ENCODE measurements around the gene SKIC3.

SKIC3 gene

GRCh38 chr5:95519151-95519550 is 35.6 kb downstream of the SKIC3 start:
- TF ChIP-seq, protein P1, sequence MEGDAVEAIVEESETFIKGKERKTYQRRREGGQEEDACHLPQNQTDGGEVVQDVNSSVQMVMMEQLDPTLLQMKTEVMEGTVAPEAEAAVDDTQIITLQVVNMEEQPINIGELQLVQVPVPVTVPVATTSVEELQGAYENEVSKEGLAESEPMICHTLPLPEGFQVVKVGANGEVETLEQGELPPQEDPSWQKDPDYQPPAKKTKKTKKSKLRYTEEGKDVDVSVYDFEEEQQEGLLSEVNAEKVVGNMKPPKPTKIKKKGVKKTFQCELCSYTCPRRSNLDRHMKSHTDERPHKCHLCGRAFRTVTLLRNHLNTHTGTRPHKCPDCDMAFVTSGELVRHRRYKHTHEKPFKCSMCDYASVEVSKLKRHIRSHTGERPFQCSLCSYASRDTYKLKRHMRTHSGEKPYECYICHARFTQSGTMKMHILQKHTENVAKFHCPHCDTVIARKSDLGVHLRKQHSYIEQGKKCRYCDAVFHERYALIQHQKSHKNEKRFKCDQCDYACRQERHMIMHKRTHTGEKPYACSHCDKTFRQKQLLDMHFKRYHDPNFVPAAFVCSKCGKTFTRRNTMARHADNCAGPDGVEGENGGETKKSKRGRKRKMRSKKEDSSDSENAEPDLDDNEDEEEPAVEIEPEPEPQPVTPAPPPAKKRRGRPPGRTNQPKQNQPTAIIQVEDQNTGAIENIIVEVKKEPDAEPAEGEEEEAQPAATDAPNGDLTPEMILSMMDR (IDR thresholded peaks at IDR 0.05; ENCODE audit: insufficient read depth, low read length, poor library complexity, severe bottlenecking) = no peak
- no peak overlapping the region for H3K4me3 ChIP-seq (replicated peaks; ENCODE audit: low read depth, low read length)
- H3K27me3 ChIP-seq (replicated peaks; ENCODE audit: control insufficient read depth, insufficient read depth, low read length) = no peaks in the 10 kb centered on the region
- DNase-seq (ENCODE audit: extremely low read depth, insufficient read length) = no peak
- peaks cover 3% of the 10 kb centered on the region for H3K36me3 ChIP-seq (ENCODE audit: control insufficient read depth, insufficient read depth, low read length)

- DNase-seq (ENCODE audit: extremely low read depth, insufficient read length) = no peak
- Histone ChIP-seq H3K4me3 (replicated peaks; ENCODE audit: low read depth, low read length) (no peak overlapping the region), H3K36me3 (ENCODE audit: control insufficient read depth, insufficient read depth, low read length) (peaks cover 3% of the 10 kb centered on the region), H3K27me3 (replicated peaks; ENCODE audit: control insufficient read depth, insufficient read depth, low read length) (no peaks in the 10 kb centered on the region)
- TF ChIP-seq, protein P1 (IDR thresholded peaks at IDR 0.05; ENCODE audit: insufficient read depth, low read length, poor library complexity, severe bottlenecking) = no peak
Measured at GRCh38 chr5:95518417-95518816, 36.4 kb downstream of the SKIC3 start.

DNA sequence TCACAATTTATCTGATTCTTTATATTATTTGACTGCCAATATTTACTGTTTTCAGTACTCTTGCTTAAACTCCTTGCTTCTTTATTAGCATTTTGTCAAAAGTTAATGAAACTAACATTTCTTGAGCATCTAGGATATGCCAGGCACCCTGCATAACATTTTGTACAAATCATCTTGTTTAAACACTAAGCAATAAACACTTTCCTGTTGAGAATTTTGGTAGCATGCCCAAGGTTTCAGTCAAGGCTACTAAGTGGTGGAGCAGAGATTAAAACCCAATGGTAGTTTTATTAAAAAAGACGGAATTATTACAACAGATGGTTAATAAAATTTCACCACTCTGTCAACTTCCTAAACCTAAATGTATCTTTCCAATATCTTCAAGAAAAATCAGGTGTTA is 43.2 kb downstream of the SKIC3 start:
- DNase-seq (ENCODE audit: extremely low read depth, insufficient read length) = no peak
- Histone ChIP-seq H3K27me3 (replicated peaks; ENCODE audit: control insufficient read depth, insufficient read depth, low read length) (no peaks in the 10 kb centered on the region), H3K4me3 (replicated peaks; ENCODE audit: low read depth, low read length) (no peak overlapping the region), H3K36me3 (ENCODE audit: control insufficient read depth, insufficient read depth, low read length) (peaks cover 3% of the 10 kb centered on the region)
- TF ChIP-seq, protein P1 (IDR thresholded peaks at IDR 0.05; ENCODE audit: insufficient read depth, low read length, poor library complexity, severe bottlenecking) = no peak

DNA sequence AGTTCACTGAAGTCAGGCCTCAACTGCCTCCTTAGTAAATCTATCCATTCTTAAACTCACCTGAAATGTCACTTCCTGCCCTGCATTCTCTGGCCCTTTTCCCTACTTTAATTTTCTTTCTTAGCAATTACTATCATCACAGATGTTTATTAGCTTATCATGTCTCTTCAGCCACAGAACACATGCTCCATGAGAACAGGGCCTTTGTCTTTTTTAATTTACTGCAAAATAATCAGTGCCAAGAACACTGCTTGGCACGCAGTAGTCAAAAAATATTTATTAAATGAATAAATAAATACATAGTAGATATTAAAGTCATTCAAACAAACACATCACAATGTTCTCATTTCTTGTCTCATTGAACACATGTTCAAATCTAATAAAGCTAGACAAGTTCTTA is 46.2 kb downstream of the SKIC3 start:
- TF ChIP-seq, protein P1 (IDR thresholded peaks at IDR 0.05; ENCODE audit: insufficient read depth, low read length, poor library complexity, severe bottlenecking) = no peak
- H3K4me3 ChIP-seq (replicated peaks; ENCODE audit: low read depth, low read length) = no peak overlapping the region
- H3K27me3 ChIP-seq (replicated peaks; ENCODE audit: control insufficient read depth, insufficient read depth, low read length) = no peaks in the 10 kb centered on the region
- DNase-seq (ENCODE audit: extremely low read depth, insufficient read length) = no peak
- peaks cover 3% of the 10 kb centered on the region for H3K36me3 ChIP-seq (ENCODE audit: control insufficient read depth, insufficient read depth, low read length)
